Loucy (cell line): ENCODE data around the gene SFTA2.

Source experiments
- H2AFZ ChIP-seq: fragments of 200-600 bp; sonication (generic); 2 replicates; pipeline ENCODE4 v1.6.0; 2016; ENCODE audit warnings: antibody characterized with exemption, mild to moderate bottlenecking, low read length, moderate library complexity
- H3F3A ChIP-seq: fragments of 200-600 bp; 2 replicates; pipeline ENCODE4 v1.6.0; 2016; ENCODE audit warnings: antibody characterized with exemption, low read depth, mild to moderate bottlenecking
- H3K27me3 ChIP-seq: fragments of 200-600 bp; sonication (generic); 2 replicates; pipeline ENCODE4 v1.6.1; 2014; ENCODE audit warnings: low read length, mild to moderate bottlenecking; ENCODE audit not compliant: insufficient read depth, poor library complexity, severe bottlenecking
- H3K36me3 ChIP-seq: fragments of 200-600 bp; sonication (generic); 2 replicates; pipeline ENCODE4 v1.6.1; 2016; ENCODE audit warnings: low read length; ENCODE audit not compliant: insufficient read depth
- H3K4me1 ChIP-seq: fragments of 200-600 bp; sonication (generic); 2 replicates; pipeline ENCODE4 v1.5.1; 2014; ENCODE audit warnings: low read length, mild to moderate bottlenecking; ENCODE audit not compliant: insufficient read depth, poor library complexity, severe bottlenecking
- H3K4me2 ChIP-seq: fragments of 200-600 bp; sonication (generic); 2 replicates; pipeline ENCODE4 v1.6.0; 2014; ENCODE audit warnings: antibody characterized with exemption, low read length, low read depth, mild to moderate bottlenecking; ENCODE audit not compliant: poor library complexity, severe bottlenecking
- H3K4me3 ChIP-seq: fragments of 200-600 bp; sonication (generic); 2 replicates; pipeline ENCODE4 v1.5.1; 2014; ENCODE audit warnings: low read length, mild to moderate bottlenecking, mixed read lengths; ENCODE audit not compliant: poor library complexity, severe bottlenecking
- H3K79me2 ChIP-seq: fragments of 200-600 bp; sonication (generic); 2 replicates; pipeline ENCODE4 v1.6.1; 2014; ENCODE audit warnings: low read length; ENCODE audit not compliant: insufficient read depth
- H3K9ac ChIP-seq: fragments of 200-600 bp; sonication (generic); 2 replicates; pipeline ENCODE4 v1.6.0; 2014; ENCODE audit warnings: mild to moderate bottlenecking, low read depth, low read length, moderate library complexity; ENCODE audit not compliant: poor library complexity, severe bottlenecking
- H3K9me2 ChIP-seq: fragments of 200-600 bp; sonication (generic); replicated peaks from 2 replicates; pipeline ENCODE4 v1.6.1; 2016; ENCODE audit warnings: low read depth, low read length, mixed read lengths
- H3K9me3 ChIP-seq: fragments of 200-600 bp; sonication (generic); 2 replicates; pipeline ENCODE4 v1.6.1; 2014; ENCODE audit warnings: mild to moderate bottlenecking, antibody characterized with exemption, low read length, low read depth; ENCODE audit not compliant: insufficient read depth
- H4K20me1 ChIP-seq: fragments of 200-600 bp; sonication (generic); 2 replicates; pipeline ENCODE4 v1.6.0; 2014; ENCODE audit warnings: antibody characterized with exemption, low read length, mild to moderate bottlenecking; ENCODE audit not compliant: insufficient read depth, poor library complexity, severe bottlenecking
- EZH2phosphoT487 ChIP-seq: fragments of 200-600 bp; IDR thresholded peaks from 2 replicates; pipeline ENCODE4 v1.6.1; 2018; ENCODE audit warnings: antibody characterized with exemption, mild to moderate bottlenecking, moderate library complexity, borderline replicate concordance
- TF ChIP-seq, protein P1 (sequence below): fragments of 200-600 bp; sonication (generic); conservative IDR thresholded peaks from 2 replicates; pipeline ENCODE4 v1.5.1; 2014; ENCODE audit warnings: mild to moderate bottlenecking, antibody characterized with exemption, low read length

The SFTA2 gene

DNA sequence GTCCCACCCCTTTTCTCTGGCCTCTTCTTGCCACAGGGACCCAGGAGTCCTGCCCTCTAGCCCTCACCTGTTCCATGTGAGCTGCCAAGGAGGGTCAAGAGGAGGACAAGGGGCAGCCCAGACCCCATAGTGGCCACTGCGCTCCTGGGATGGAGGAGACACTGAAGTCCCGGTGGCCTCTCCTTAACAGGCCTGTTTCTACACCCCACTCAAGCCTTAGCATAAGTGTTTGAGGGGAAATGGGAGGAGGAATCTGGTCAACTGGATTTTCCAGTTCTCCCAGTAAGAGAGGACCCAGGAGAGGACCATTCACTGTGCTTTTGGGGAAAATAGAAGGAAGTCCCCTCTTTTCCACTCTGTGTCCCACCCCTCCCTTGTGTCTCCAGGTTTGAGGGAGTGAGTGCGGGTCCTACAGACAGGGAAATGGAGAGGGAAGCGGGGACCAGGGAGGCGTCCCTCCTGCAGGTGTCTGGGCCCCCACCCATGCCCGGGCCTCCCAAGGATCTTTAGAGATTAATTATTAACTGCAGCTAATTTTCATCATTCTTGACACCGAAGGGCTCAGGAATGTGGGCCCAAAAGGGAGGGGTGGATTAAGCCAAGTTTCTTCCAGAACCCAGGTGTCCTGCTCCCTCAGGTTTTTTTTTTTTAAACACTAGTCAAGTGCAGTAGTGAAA lies at the start of gene SFTA2:
Gene SFTA2 (minus strand): TSS at position 202 of the 677 bp plus-strand sequence. CDS start 74 bp downstream, at position 128.
- Histone ChIP-seq H3K9me3 (0 out of 2 replicates have a peak, but pooled peaks cover 4% of the 10 kb centered on the region), H3F3A (no peaks in the 10 kb centered on the region), H3K9me2 (no peaks in the 10 kb centered on the region), H3K4me3 (no peak within 1 kb of the TSS), H3K79me2 (no peaks in the 10 kb centered on the region), H3K4me1 (no peaks in the 10 kb centered on the region), H3K9ac (no peak within 1 kb of the TSS), H2AFZ (no peak within 1 kb of the TSS), H3K27me3 (no peaks in the 10 kb centered on the region), H4K20me1 (no peaks in the 10 kb centered on the region), H3K4me2 (no peak within 1 kb of the TSS), H3K36me3 (no peaks in the 10 kb centered on the region)
- no peak for TF ChIP-seq EZH2phosphoT487
- TF ChIP-seq, protein P1, sequence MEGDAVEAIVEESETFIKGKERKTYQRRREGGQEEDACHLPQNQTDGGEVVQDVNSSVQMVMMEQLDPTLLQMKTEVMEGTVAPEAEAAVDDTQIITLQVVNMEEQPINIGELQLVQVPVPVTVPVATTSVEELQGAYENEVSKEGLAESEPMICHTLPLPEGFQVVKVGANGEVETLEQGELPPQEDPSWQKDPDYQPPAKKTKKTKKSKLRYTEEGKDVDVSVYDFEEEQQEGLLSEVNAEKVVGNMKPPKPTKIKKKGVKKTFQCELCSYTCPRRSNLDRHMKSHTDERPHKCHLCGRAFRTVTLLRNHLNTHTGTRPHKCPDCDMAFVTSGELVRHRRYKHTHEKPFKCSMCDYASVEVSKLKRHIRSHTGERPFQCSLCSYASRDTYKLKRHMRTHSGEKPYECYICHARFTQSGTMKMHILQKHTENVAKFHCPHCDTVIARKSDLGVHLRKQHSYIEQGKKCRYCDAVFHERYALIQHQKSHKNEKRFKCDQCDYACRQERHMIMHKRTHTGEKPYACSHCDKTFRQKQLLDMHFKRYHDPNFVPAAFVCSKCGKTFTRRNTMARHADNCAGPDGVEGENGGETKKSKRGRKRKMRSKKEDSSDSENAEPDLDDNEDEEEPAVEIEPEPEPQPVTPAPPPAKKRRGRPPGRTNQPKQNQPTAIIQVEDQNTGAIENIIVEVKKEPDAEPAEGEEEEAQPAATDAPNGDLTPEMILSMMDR: no peak

DNA sequence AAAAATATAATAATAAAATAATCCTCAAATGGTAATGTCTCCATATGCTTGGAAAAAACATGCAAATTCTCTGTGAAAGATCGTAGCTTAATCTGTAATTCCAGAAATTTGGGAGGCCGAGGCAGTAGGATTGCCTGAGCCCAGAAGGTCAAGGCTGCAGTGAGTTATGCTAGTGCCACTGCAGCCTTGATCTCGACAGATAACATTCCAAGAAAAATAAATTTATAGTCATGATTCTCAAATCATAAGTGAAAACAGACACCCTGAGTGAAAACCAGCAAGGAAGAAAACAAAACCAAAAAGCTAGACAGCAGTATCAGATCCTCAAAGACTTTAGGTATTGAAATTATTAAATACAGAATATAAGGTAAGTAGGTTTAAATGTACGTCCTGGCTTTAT lies 47.7 kb upstream of the SFTA2 start:
- no peak overlapping the region for H3K9ac ChIP-seq
- TF ChIP-seq, protein P1: no peak
- TF ChIP-seq EZH2phosphoT487: no peak
- no peaks in the 10 kb centered on the region for H3F3A ChIP-seq
- no peaks in the 10 kb centered on the region for H3K9me3 ChIP-seq
- H3K79me2 ChIP-seq: no peaks in the 10 kb centered on the region
- no peaks in the 10 kb centered on the region for H3K27me3 ChIP-seq
- H3K4me1 ChIP-seq: peaks cover 8% of the 10 kb centered on the region
- H4K20me1 ChIP-seq: no peaks in the 10 kb centered on the region
- H3K9me2 ChIP-seq: no peaks in the 10 kb centered on the region
- no peak overlapping the region for H3K4me2 ChIP-seq
- no peaks in the 10 kb centered on the region for H3K36me3 ChIP-seq
- no peak overlapping the region for H2AFZ ChIP-seq
- no peak overlapping the region for H3K4me3 ChIP-seq

GRCh38 chr6:30979141-30979540 lies 47.2 kb upstream of the SFTA2 start:
- no peak overlapping the region for H3K4me2 ChIP-seq

More at GRCh38 chr6:30979141-30979540, 47.2 kb upstream of the SFTA2 start:
- TF ChIP-seq, protein P1: no peak
- TF ChIP-seq EZH2phosphoT487: no peak
- Histone ChIP-seq H3K79me2 (no peaks in the 10 kb centered on the region), H4K20me1 (no peaks in the 10 kb centered on the region), H2AFZ (no peak overlapping the region), H3K4me1 (peaks cover 8% of the 10 kb centered on the region), H3K4me3 (no peak overlapping the region), H3K27me3 (no peaks in the 10 kb centered on the region), H3F3A (no peaks in the 10 kb centered on the region), H3K36me3 (no peaks in the 10 kb centered on the region), H3K9ac (no peak overlapping the region), H3K9me2 (no peaks in the 10 kb centered on the region), H3K9me3 (no peaks in the 10 kb centered on the region)
